ENCODE results near the gene TAF1D.

TAF1D gene

GRCh38 chr11:93718057-93718563, 23.2 kb downstream of the TAF1D start:
- DNase-seq: no peak

- DNase-seq: no peak
Measured at GRCh38 chr11:93717501-93717900, 23.8 kb downstream of the TAF1D start.

DNA sequence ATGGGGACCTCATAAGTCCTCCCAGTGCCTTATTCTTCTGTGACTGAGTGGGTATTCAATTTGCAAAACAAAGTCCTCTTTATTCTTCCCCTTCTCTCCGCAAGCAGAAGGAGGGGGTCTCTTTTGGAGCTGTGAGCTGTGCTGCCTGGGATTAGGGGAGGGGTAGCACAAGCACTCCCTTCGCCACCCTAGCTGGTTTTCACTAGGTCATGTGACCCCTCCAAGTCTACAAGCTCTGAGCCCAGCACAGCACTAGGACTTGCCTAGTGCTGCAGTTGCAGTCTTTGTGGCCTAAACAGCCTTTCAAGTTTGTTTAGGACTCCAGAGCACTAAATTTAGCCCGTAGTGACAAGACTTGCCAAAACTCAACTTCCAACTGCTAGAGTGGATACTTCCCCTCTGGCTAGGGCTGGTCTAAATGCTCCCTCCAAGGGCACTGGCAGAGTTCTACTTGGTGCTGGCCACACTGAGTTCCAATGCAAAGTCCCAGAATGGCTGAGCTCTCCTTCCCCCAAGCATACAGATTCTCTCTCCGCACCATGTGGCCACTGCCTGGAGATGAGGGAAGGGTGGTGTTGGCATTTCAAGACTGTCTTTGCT, 25.4 kb downstream of the TAF1D start:
- DNase-seq: no peak

GRCh38 chr11:93712678-93713077, 28.6 kb downstream of the TAF1D start:
- no peak for DNase-seq

- no peak for DNase-seq
Measured at GRCh38 chr11:93710239-93710638, 31.1 kb downstream of the TAF1D start.

GRCh38 chr11:93704237-93704636, 37.1 kb downstream of the TAF1D start:
- DNase-seq: no peak

DNA sequence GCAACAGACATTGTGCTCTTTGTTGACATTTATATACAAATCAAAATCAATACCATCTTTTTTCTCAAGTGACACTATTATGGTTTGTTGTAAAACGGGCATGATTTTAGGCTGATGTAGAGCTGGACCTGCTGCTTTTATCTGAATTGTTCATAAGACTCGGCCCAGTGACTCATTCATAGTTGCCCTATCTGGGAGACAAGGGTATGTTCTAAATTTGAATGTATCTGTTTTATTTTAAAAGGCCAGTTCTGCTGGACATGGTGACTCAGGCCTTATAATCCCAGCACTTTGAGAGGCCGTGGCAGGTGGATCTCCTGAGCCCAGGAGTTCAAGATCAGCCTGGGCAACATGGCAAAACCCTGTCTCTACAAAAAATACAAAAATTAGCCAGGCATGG, 40.5 kb downstream of the TAF1D start:
- DNase-seq: no peak

DNA sequence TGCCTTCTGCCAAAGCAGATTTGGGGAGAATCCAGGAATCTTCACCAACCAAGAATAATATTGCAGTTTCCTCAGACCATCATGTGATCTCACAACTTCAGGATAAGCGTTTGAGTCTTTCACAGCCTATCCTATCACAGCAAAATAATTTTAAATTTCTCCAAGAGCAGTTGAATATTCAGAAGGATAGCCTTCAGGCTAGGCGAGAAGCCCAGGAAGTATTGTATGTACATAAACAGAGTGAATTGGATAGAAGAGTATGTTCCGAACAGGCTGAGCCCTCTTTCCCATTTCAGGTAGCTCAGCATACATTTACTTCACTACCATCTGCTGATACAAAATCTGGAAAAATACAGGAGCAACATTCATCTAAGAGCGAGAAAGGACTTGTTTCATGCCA, 43.7 kb downstream of the TAF1D start:
- no peak for DNase-seq

GRCh38 chr11:93694557-93694956, 46.7 kb downstream of the TAF1D start:
- no peak for DNase-seq

DNA sequence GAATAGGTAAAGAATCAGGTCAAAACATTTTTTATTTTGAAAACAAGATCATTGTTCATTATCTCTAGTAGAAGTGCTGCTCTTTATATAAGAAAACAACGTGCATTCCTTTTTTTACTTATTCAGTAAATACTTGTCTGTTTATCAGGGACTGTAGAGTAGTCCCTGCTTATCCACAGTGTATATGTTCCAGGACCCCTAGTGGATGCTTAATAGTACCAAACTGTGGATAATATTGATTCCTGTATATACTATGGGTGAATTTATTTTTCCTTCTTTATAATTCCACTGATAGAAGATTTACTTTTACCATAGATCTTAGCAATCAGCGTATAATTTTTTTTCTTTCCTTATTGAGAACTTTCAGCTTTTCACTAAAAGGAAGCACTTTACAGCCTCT, 47.2 kb downstream of the TAF1D start:
- DNase-seq: no peak

DNA sequence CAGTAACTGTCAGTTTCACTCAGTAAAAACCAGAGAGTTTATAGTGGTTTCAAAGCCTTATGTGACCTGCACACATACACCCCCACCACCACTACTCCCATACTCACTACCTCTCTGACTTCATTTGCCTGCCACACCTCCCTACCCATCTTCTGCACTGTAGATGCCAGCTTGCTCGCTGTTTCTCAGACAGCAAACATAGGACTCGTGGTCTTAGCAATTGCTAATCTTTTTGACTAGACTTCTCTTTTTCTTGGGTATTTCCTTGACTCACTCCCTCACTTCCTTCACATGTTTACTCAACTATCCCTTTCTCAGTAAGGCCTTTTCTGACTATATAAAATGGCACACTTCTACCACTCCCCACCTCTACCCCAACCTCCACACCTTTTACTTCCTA, 52.1 kb downstream of the TAF1D start:
- no peak for DNase-seq

GRCh38 chr11:93686812-93687211, 54.5 kb downstream of the TAF1D start:
- DNase-seq: no peak

DNA sequence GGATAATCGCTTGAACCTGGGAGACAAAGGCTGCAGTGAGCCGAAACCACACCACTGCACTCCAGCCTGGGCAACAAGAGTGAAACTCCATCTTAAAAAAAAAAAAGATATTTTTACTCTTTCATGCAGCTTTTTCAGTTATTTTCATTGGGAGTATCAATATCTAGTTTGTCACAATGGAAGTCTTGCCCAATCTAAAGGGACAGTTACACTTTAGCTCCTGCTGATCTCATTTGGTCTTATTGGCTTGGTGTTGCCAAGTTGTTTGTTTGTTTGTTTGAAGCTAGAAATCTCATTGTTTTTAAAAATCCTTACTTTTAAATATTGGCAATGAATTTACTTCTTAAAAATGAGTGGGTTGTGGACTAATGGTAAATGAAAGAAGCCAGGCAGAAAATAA, 55.1 kb downstream of the TAF1D start:
- no peak for DNase-seq
